Lower leg skin (tissue), 3 donors: Measurements from ENCODE around the gene ASCC1.

ENCODE experiments used
- CTCF ChIP-seq, 3 donors: fragments of 450-650 bp; IDR thresholded peaks; one replicate each; pipeline ENCODE4 v1.5.1; 2016; ENCODE audit warnings: antibody characterized with exemption in 3 of 3, mild to moderate bottlenecking in 3 of 3, moderate library complexity in 2 of 3
- POLR2A ChIP-seq, 2 donors: fragments of 450-650 bp; IDR thresholded peaks; one replicate each; pipeline ENCODE4 v1.6.1; 2016 to 2017; ENCODE audit warnings: antibody characterized with exemption in 2 of 2, mild to moderate bottlenecking in 1 of 2, moderate library complexity in 1 of 2

- TF ChIP-seq POLR2A (IDR thresholded peaks at IDR 0.05), result no peak
- TF ChIP-seq CTCF (IDR thresholded peaks at IDR 0.05), result no peak
Measured at GRCh38 chr10:72123616-72124015, 92.5 kb downstream of the ASCC1 start.
